ENCODE results near the gene PARD3. TPM values are rescaled to one million over a fixed set of nuclear protein-coding genes. Genes with fewer than 3 reads are reported as not detected.

PARD3 gene
- total and polyA plus RNA-seq, 2 experiments from 2014 or later: 47.2 to 59.7 TPM

DNA sequence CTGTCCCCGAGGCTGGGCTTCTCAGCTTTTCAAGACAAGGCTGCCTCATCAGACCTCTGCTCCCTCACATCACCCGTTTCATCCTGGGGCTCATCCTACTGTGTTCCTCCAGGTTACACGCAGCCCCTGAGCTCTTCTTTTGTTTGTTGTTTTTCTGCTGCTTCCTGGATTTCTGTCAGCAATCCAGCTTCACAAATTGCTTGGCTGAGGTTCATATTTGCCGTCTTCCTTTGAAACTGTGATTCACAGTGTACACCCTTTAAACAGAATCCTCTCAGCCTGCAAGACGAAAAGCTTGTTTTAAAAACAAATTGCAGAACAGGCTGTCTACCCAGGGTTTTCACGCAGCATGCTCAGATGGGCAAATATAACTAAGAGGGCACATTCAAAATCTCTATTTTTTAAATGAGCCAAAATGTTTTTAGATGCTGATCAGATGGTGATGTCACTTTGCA lies 39.1 kb upstream of the PARD3 start:
- H3K79me2 ChIP-seq: no peaks in the 10 kb centered on the region
- H4K20me1 ChIP-seq (ENCODE audit: insufficient read depth, poor library complexity, severe bottlenecking): no peaks in the 10 kb centered on the region
- WGBS (ENCODE audit: low lambda C conversion rate, missing lambda C conversion rate): 40% methylated on average over 6 of the region's 6 CpGs
- peaks cover 3% of the 10 kb centered on the region for H3K4me1 ChIP-seq (ENCODE audit: insufficient read depth)
- H3K27ac ChIP-seq: no peak overlapping the region
- no peaks in the 10 kb centered on the region for H3K9me2 ChIP-seq (replicated peaks; ENCODE audit: insufficient read depth)
- H3K36me3 ChIP-seq (replicated peaks; ENCODE audit: insufficient read depth, low read depth): no peaks in the 10 kb centered on the region
- no peaks in the 10 kb centered on the region for H3K9me3 ChIP-seq (ENCODE audit: low read depth)
- no peak overlapping the region for H3K4me3 ChIP-seq
- peak overlapping the region; percentile 55 for H3K4me2 ChIP-seq
- no peak overlapping the region for H2AFZ ChIP-seq
- H3K27me3 ChIP-seq: no peaks in the 10 kb centered on the region
- TF ChIP-seq EZH2phosphoT487 (IDR thresholded peaks at IDR 0.05; ENCODE audit: low read depth, severe bottlenecking, unreplicated experiment): no peak
- TF ChIP-seq EZH2 (IDR thresholded peaks at IDR 0.05; ENCODE audit: borderline replicate concordance): no peak
- TF ChIP-seq, protein P1, sequence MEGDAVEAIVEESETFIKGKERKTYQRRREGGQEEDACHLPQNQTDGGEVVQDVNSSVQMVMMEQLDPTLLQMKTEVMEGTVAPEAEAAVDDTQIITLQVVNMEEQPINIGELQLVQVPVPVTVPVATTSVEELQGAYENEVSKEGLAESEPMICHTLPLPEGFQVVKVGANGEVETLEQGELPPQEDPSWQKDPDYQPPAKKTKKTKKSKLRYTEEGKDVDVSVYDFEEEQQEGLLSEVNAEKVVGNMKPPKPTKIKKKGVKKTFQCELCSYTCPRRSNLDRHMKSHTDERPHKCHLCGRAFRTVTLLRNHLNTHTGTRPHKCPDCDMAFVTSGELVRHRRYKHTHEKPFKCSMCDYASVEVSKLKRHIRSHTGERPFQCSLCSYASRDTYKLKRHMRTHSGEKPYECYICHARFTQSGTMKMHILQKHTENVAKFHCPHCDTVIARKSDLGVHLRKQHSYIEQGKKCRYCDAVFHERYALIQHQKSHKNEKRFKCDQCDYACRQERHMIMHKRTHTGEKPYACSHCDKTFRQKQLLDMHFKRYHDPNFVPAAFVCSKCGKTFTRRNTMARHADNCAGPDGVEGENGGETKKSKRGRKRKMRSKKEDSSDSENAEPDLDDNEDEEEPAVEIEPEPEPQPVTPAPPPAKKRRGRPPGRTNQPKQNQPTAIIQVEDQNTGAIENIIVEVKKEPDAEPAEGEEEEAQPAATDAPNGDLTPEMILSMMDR (IDR thresholded peaks at IDR 0.05; ENCODE audit: poor library complexity): no peak
- DNase-seq (ENCODE audit: low spot score): peak; percentile 19

DNA sequence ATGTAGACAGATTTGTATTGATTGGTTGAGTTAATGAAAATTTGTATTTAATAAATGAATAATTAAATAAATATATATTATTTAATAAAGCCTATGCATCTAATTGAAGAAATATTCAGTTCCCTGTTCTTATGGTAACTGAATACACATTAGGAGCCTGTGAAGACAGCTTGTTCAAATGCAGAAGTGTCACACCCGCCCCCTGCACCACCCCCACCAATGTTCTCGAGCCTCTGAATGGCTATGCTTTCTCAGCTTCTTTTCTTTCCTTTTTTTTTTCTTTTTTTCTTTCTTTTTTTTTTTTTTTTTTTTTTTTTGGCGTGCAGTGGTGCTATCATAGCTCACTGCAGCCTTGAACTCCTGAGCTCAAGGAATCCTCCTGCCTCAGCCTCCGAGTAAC lies 38.3 kb upstream of the PARD3 start:
- H3K4me2 ChIP-seq: no peak overlapping the region
- no peaks in the 10 kb centered on the region for H3K79me2 ChIP-seq
- H3K9me3 ChIP-seq (ENCODE audit: low read depth): no peaks in the 10 kb centered on the region
- 73% methylated on average over 4 of the region's 4 CpGs for WGBS (ENCODE audit: low lambda C conversion rate, missing lambda C conversion rate)
- H3K27me3 ChIP-seq: no peaks in the 10 kb centered on the region
- no peak overlapping the region for H3K27ac ChIP-seq
- no peak overlapping the region for H3K4me3 ChIP-seq
- no peaks in the 10 kb centered on the region for H3K9me2 ChIP-seq (replicated peaks; ENCODE audit: insufficient read depth)
- no peak overlapping the region for H2AFZ ChIP-seq
- TF ChIP-seq EZH2 (IDR thresholded peaks at IDR 0.05; ENCODE audit: borderline replicate concordance) (no peak), EZH2phosphoT487 (IDR thresholded peaks at IDR 0.05; ENCODE audit: low read depth, severe bottlenecking, unreplicated experiment) (no peak)
- TF ChIP-seq, protein P1 (IDR thresholded peaks at IDR 0.05; ENCODE audit: poor library complexity): no peak
- H4K20me1 ChIP-seq (ENCODE audit: insufficient read depth, poor library complexity, severe bottlenecking): no peaks in the 10 kb centered on the region
- H3K36me3 ChIP-seq (replicated peaks; ENCODE audit: insufficient read depth, low read depth): no peaks in the 10 kb centered on the region
- peaks cover 3% of the 10 kb centered on the region for H3K4me1 ChIP-seq (ENCODE audit: insufficient read depth)
- DNase-seq (ENCODE audit: low spot score): no peak

DNA sequence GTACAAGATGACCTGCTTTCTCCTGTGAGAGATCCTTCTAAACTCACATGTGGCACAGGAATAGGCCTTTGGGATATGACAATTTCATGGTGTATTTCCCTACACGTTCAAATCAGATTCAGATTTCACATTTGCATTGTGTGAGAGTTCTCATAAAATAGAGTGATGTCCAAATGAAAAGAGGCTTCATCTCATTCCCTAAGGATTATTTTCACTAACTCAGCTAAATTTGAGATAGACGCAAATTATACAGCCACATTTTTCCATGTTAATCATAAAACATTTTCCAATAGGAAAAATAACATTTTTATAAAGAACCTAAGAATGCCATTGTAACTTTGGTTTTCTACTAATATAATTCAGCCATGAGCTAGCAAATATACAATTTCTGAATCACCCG lies 35.5 kb upstream of the PARD3 start:
- Histone ChIP-seq H3K4me3 (no peak overlapping the region), H3K9me2 (replicated peaks; ENCODE audit: insufficient read depth) (no peaks in the 10 kb centered on the region), H3K79me2 (no peaks in the 10 kb centered on the region), H3K27ac (no peak overlapping the region), H2AFZ (no peak overlapping the region), H3K27me3 (no peaks in the 10 kb centered on the region), H3K4me1 (ENCODE audit: insufficient read depth) (peaks cover 3% of the 10 kb centered on the region), H3K4me2 (no peak overlapping the region), H3K36me3 (replicated peaks; ENCODE audit: insufficient read depth, low read depth) (no peaks in the 10 kb centered on the region), H4K20me1 (ENCODE audit: insufficient read depth, poor library complexity, severe bottlenecking) (no peaks in the 10 kb centered on the region), H3K9me3 (ENCODE audit: low read depth) (no peaks in the 10 kb centered on the region)
- TF ChIP-seq, protein P1 (IDR thresholded peaks at IDR 0.05; ENCODE audit: poor library complexity): no peak
- TF ChIP-seq EZH2 (IDR thresholded peaks at IDR 0.05; ENCODE audit: borderline replicate concordance): no peak
- no peak for TF ChIP-seq EZH2phosphoT487 (IDR thresholded peaks at IDR 0.05; ENCODE audit: low read depth, severe bottlenecking, unreplicated experiment)
- 85% methylated on average over 3 of the region's 3 CpGs for WGBS (ENCODE audit: low lambda C conversion rate, missing lambda C conversion rate)
- DNase-seq (ENCODE audit: low spot score): no peak

DNA sequence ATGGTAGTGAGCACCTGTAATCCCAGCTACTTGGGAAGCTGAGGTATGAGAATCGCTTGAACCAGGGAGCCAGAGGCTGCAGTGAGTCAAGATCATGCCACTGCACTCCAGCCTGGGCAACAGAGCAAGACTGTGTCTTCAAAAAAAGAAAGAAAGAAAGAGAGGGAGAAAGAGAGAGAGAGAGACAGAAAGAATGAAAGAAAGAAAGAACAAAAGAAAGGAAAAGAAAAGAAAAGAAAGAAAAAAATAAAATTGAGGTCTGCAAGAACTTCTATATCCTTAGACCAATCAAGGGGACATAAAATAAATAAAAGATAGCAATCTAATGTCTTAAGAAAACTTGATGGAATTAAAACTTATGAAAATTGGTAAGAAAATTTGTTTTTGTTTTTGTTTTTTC lies 34.9 kb upstream of the PARD3 start:
- Histone ChIP-seq H3K27me3 (no peaks in the 10 kb centered on the region), H3K4me1 (ENCODE audit: insufficient read depth) (peaks cover 3% of the 10 kb centered on the region), H3K36me3 (replicated peaks; ENCODE audit: insufficient read depth, low read depth) (no peaks in the 10 kb centered on the region), H2AFZ (no peak overlapping the region), H3K4me2 (no peak overlapping the region), H3K9me3 (ENCODE audit: low read depth) (no peaks in the 10 kb centered on the region), H4K20me1 (ENCODE audit: insufficient read depth, poor library complexity, severe bottlenecking) (no peaks in the 10 kb centered on the region), H3K9me2 (replicated peaks; ENCODE audit: insufficient read depth) (no peaks in the 10 kb centered on the region), H3K79me2 (no peaks in the 10 kb centered on the region), H3K27ac (no peak overlapping the region), H3K4me3 (no peak overlapping the region)
- TF ChIP-seq, protein P1 (IDR thresholded peaks at IDR 0.05; ENCODE audit: poor library complexity): no peak
- TF ChIP-seq EZH2phosphoT487 (IDR thresholded peaks at IDR 0.05; ENCODE audit: low read depth, severe bottlenecking, unreplicated experiment) (no peak), EZH2 (IDR thresholded peaks at IDR 0.05; ENCODE audit: borderline replicate concordance) (no peak)
- WGBS (ENCODE audit: low lambda C conversion rate, missing lambda C conversion rate): 83% methylated on average over 1 of the region's 1 CpG
- DNase-seq (ENCODE audit: low spot score): no peak
